K562 (cell line): Measurements from ENCODE around the gene ARHGEF4. TPM values are rescaled to one million over a fixed set of nuclear protein-coding genes. Genes with fewer than 3 reads are reported as not detected.

Source experiments
- ATAC-seq: fragments of 200-7000 bp; cut with Tn5 transposase; 3 replicates; pipeline ENCODE4 v1.9.1; 2020; ENCODE audit warnings: moderate library complexity
- BruUV-seq: library from RNA; stranded (reverse); fragments of 400-500 nt; replicated peaks from 2 replicates; lab custom pipeline; 2021; lab: Mats Ljungman, UMichigan
- CTCF ChIA-PET: fragments of 300-600 bp; formaldehyde crosslinking; extraction: SDS; loops from one replicate; lab custom pipeline; 2021; ENCODE audit warnings: low intra/inter-chr PET ratio; lab: Yijun Ruan, JAX
- POLR2A ChIA-PET: fragments of 300-600, 350-650 bp; sonication (Branson Sonifier 250); formaldehyde crosslinking; extraction: SDS; loops from one replicate; lab custom pipeline; 2021; ENCODE audit warnings: antibody characterized with exemption, inconsistent platforms; lab: Yijun Ruan, JAX
- DNase-seq, 4 experiments: peaks; one replicate each; pipeline versions ENCODE4 v3.0.0 to v3.0.0-alpha.2; 2011 to 2018; ENCODE audit warnings: low spot score in 3 of 4, mixed read lengths in 3 of 4; ENCODE audit errors: extremely low read depth in 1 of 4
- FAIRE-seq: peaks from 2 replicates; lab custom pipeline; 2011; peaks lifted over from hg19 to GRCh38; lab: Jason Lieb, UNC
- H2AFZ ChIP-seq: 2 replicates; pipeline ENCODE4 v1.6.0; 2011; ENCODE audit warnings: low read depth, low read length, control low read depth, inconsistent platforms
- H3K27ac ChIP-seq: fragments of 200-600 bp; 3 replicates; pipeline ENCODE4 v1.8.0; 2011; ENCODE audit warnings: low read depth, mild to moderate bottlenecking, control low read depth, inconsistent platforms, low read length, moderate library complexity, mixed read lengths; ENCODE audit errors: extremely low read depth
- H3K27me3 ChIP-seq, 2 experiments: fragments of 300-600 bp in 1 of 2; 2 replicates in 1 of 2; 3 replicates in 1 of 2; pipeline versions ENCODE4 v1.6.0 to v1.8.0; 2011; ENCODE audit warnings: inconsistent platforms in 2 of 2, low read length in 2 of 2, mild to moderate bottlenecking in 1 of 2, mixed read lengths in 1 of 2, moderate library complexity in 1 of 2; ENCODE audit not compliant: control insufficient read depth in 2 of 2, insufficient read depth in 2 of 2
- H3K36me3 ChIP-seq: fragments of 300-600 bp; 3 replicates; pipeline ENCODE4 v1.8.0; 2011; ENCODE audit warnings: mild to moderate bottlenecking, low read length, inconsistent platforms; ENCODE audit not compliant: control insufficient read depth, insufficient read depth
- H3K4me1 ChIP-seq, 2 experiments: fragments of 200-600 bp in 1 of 2; replicated peaks in 1 of 2; 2 replicates in 1 of 2; 3 replicates in 1 of 2; pipeline versions ENCODE4 v1.5.1 to v1.8.0; 2011; ENCODE audit warnings: inconsistent platforms in 2 of 2, low read length in 2 of 2, mild to moderate bottlenecking in 1 of 2, mixed read lengths in 1 of 2, moderate library complexity in 1 of 2; ENCODE audit not compliant: control insufficient read depth in 2 of 2, insufficient read depth in 2 of 2
- H3K4me2 ChIP-seq: 2 replicates; pipeline ENCODE4 v1.6.1; 2011; ENCODE audit warnings: low read length, control low read depth, inconsistent platforms, mixed read lengths; ENCODE audit not compliant: insufficient read depth
- H3K4me3 ChIP-seq: fragments of 200-600 bp; sonication (generic), shearing (Covaris generic); 2 replicates; pipeline ENCODE4 v1.5.1; 2016; ENCODE audit warnings: control low read depth, inconsistent platforms
- H3K79me2 ChIP-seq: fragments of 200-600 bp; 3 replicates; pipeline ENCODE4 v1.8.0; 2011; ENCODE audit warnings: low read length, inconsistent platforms; ENCODE audit not compliant: control insufficient read depth, insufficient read depth
- H3K9ac ChIP-seq, 2 experiments: 2 replicates each; pipeline versions ENCODE4 v1.6.0 to v1.6.1; 2011; ENCODE audit warnings: low read depth in 2 of 2, low read length in 2 of 2, control low read depth in 1 of 2, inconsistent platforms in 1 of 2, mild to moderate bottlenecking in 1 of 2, mixed read lengths in 1 of 2; ENCODE audit not compliant: insufficient read depth in 1 of 2
- H3K9me1 ChIP-seq: one replicate; pipeline ENCODE4 v1.6.0; 2011; ENCODE audit warnings: inconsistent platforms, mild to moderate bottlenecking, low read length, moderate library complexity; ENCODE audit not compliant: control insufficient read depth, insufficient read depth
- H3K9me3 ChIP-seq: replicated peaks from 2 replicates; pipeline ENCODE4 v1.5.1; 2011; ENCODE audit warnings: low read depth, low read length, inconsistent platforms; ENCODE audit not compliant: control insufficient read depth, insufficient read depth
- H4K20me1 ChIP-seq: replicated peaks from 2 replicates; pipeline ENCODE4 v1.6.1; 2011; ENCODE audit warnings: low read length, inconsistent platforms, mixed read lengths; ENCODE audit not compliant: control insufficient read depth, insufficient read depth
- ARNT ChIP-seq, 2 experiments: fragments of 450-650 bp; IDR thresholded peaks; 2 replicates each; pipeline ENCODE4 v1.6.1; 2016; ENCODE audit warnings: mild to moderate bottlenecking in 1 of 2
- C11orf30 ChIP-seq: fragments of 450-650 bp; IDR thresholded peaks from 2 replicates; pipeline ENCODE4 v1.6.1; 2016; ENCODE audit warnings: low read depth, mild to moderate bottlenecking
- DNMT1 ChIP-seq: fragments of 450-650 bp; IDR thresholded peaks from 2 replicates; pipeline ENCODE4 v1.6.1; 2016; ENCODE audit warnings: antibody characterized with exemption, mild to moderate bottlenecking
- EP400 ChIP-seq: fragments of 450-650 bp; IDR thresholded peaks from 2 replicates; pipeline ENCODE4 v1.6.1; 2017; ENCODE audit warnings: antibody characterized with exemption, mild to moderate bottlenecking, moderate library complexity
- HDAC1 ChIP-seq, 2 experiments: fragments of 450-650 bp; IDR thresholded peaks; 2 replicates each; pipeline ENCODE4 v1.6.1; 2016 to 2017; ENCODE audit warnings: inconsistent platforms in 1 of 2, mild to moderate bottlenecking in 1 of 2, moderate library complexity in 1 of 2
- KAT8 ChIP-seq: fragments of 450-650 bp; IDR thresholded peaks from 2 replicates; pipeline ENCODE4 v1.6.1; 2016; ENCODE audit warnings: low read depth, mild to moderate bottlenecking
- KDM4B ChIP-seq, 2 experiments: fragments of 450-650 bp in 1 of 2; sonication (generic) in 1 of 2; IDR thresholded peaks; 2 replicates each; pipeline ENCODE4 v1.6.1; 2016 to 2017; ENCODE audit warnings: borderline replicate concordance in 2 of 2, antibody characterized with exemption in 1 of 2, low read depth in 1 of 2, mild to moderate bottlenecking in 1 of 2
- MBD2 ChIP-seq: sonication (generic); IDR thresholded peaks from 2 replicates; pipeline ENCODE4 v1.6.1; 2016; ENCODE audit warnings: low read depth, borderline replicate concordance
- POLR2H ChIP-seq: IDR thresholded peaks from 2 replicates; pipeline ENCODE4 v1.6.1; 2016; ENCODE audit warnings: missing genetic modification characterization, low read depth, mild to moderate bottlenecking, control low read depth, missing compliant biosample characterization, moderate library complexity
- RFX7 ChIP-seq: fragments of 250-450 bp; sonication (Bioruptor Pico); IDR thresholded peaks from 2 replicates; pipeline ENCODE4 v1.5.1; 2021; ENCODE audit warnings: mild to moderate bottlenecking
- SAP30 ChIP-seq: fragments of 200-600 bp; sonication (generic); IDR thresholded peaks from 2 replicates; pipeline ENCODE4 v1.6.1; 2012; ENCODE audit warnings: borderline replicate concordance, low read depth, mild to moderate bottlenecking, moderate library complexity, low read length, control low read depth, inconsistent platforms; ENCODE audit not compliant: insufficient read depth, poor library complexity, severe bottlenecking
- TCFL5 ChIP-seq: fragments of 250-450 bp; sonication (Bioruptor Pico); conservative IDR thresholded peaks from 2 replicates; pipeline ENCODE4 v1.6.1; 2021; ENCODE audit warnings: mild to moderate bottlenecking, moderate library complexity, matching md5 sums
- ZNF12 ChIP-seq: sonication (generic); formaldehyde crosslinking; IDR thresholded peaks from 2 replicates; pipeline ENCODE4 v1.4.0; 2020; ENCODE audit warnings: mild to moderate bottlenecking, missing genetic modification reagents
- ZNF124 ChIP-seq: sonication (generic); formaldehyde crosslinking; IDR thresholded peaks from 2 replicates; pipeline ENCODE4 v1.8.1; 2022; ENCODE audit warnings: missing genetic modification reagents
- ZNF780A ChIP-seq: fragments of 250-450 bp; sonication (Bioruptor Pico); IDR thresholded peaks from 2 replicates; pipeline ENCODE4 v1.5.0; 2021; ENCODE audit warnings: mild to moderate bottlenecking
- WGBS: fragments of 100-300 bp; shearing (Covaris generic); methylation state at CpG from one replicate; pipeline ENCODE4 v1.1.6; 2016; ENCODE audit warnings: low coverage, mixed read lengths; ENCODE audit not compliant: insufficient coverage; ENCODE audit errors: missing lambda C conversion rate; 5-methylcytosine and 5-hydroxymethylcytosine counted together
- in situ Hi-C: fragments of 300-500 bp; cut with MboI; formaldehyde crosslinking; loops from 4 replicates; pipeline ENCODE4 v1.15.0; 2018; ENCODE audit warnings: inconsistent platforms, mixed read lengths
- intact Hi-C: fragments of 100-400 bp; cut with micrococcal nuclease; formaldehyde crosslinking; loops from 2 replicates; pipeline ENCODE4 v1.14.2; 2022
- polyA plus RNA-seq, 8 experiments: library from polyadenylated mRNA; depleted of rRNA in 4 of 8; stranded (reverse) in 5 of 8; unstranded in 3 of 8; fragments of >200 nt; fragmentation: Nextera tagmentation in 2 of 8; fragmentation: Illumina TruSeq in 1 of 8; extraction: Ambion mirVana in 2 of 8; extraction: Trizol in 1 of 8; gene quantifications; 2 replicates each; pipeline versions ENCODE4 v1.2.1 to v1.2.3, GENCODE V29; 2011 to 2014; ENCODE audit warnings: inconsistent platforms in 1 of 8, missing spikeins in 1 of 8
- total RNA-seq, 7 experiments: library from RNA; depleted of rRNA in 6 of 7; stranded (reverse); fragments of >200 nt in 6 of 7; fragmentation: Illumina TruSeq in 2 of 7; extraction: Trizol in 2 of 7; gene quantifications; 2 replicates each; pipeline versions ENCODE4 v1.2.1 to v1.2.3, GENCODE V29; 2011 to 2021; ENCODE audit warnings: low replicate concordance in 1 of 7
- TF ChIP-seq, protein P1 (sequence below): fragments of 450-650 bp; conservative IDR thresholded peaks from 2 replicates; pipeline ENCODE4 v1.6.1; 2016; ENCODE audit warnings: missing genetic modification characterization, low read depth, mild to moderate bottlenecking, control low read depth, missing compliant biosample characterization
- TF ChIP-seq, protein P2 (sequence below): fragments of 250-450 bp; sonication (Bioruptor Pico); IDR thresholded peaks from 2 replicates; pipeline ENCODE4 v1.5.0; 2021; ENCODE audit warnings: mild to moderate bottlenecking, borderline replicate concordance
- TF ChIP-seq, protein P3 (sequence below): fragments of 250-450 bp; sonication (Bioruptor Pico); IDR thresholded peaks from 2 replicates; pipeline ENCODE4 v1.4.0; 2020; ENCODE audit warnings: borderline replicate concordance

Gene ARHGEF4
- total and polyA plus RNA-seq, 9 of the 15 experiments (the other 6 are each of a cell fraction or from before 2014, with no cell fraction given): not detected

DNA sequence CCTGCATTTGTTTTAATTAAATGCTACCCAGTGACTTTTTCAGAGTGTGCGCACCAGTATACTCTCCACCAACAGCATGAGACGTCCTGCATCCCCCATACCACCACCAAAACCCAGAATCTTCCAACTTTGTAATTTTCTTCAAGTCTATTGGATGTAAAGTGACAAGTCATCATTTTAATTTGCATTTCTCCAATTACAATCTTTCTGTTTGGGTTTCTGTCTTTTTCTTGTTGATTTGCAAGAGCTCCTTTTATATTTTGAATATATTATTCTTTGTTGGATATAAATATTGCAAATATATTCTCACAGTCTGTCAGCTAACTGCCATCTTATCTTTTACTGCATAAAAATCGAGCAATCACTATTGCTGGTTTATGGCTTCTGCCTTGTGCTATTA, 160.0 kb downstream of the ARHGEF4 start (continued):
- TF ChIP-seq SAP30: no peak
- TF ChIP-seq, protein P1, sequence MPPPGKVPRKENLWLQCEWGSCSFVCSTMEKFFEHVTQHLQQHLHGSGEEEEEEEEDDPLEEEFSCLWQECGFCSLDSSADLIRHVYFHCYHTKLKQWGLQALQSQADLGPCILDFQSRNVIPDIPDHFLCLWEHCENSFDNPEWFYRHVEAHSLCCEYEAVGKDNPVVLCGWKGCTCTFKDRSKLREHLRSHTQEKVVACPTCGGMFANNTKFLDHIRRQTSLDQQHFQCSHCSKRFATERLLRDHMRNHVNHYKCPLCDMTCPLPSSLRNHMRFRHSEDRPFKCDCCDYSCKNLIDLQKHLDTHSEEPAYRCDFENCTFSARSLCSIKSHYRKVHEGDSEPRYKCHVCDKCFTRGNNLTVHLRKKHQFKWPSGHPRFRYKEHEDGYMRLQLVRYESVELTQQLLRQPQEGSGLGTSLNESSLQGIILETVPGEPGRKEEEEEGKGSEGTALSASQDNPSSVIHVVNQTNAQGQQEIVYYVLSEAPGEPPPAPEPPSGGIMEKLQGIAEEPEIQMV (tag): no peak
- no peak for TF ChIP-seq MBD2
- TF ChIP-seq HDAC1 (IDR thresholded peaks at IDR 0.05): no peak
- TF ChIP-seq KAT8: no peak
- no peak for TF ChIP-seq DNMT1
- no peak for TF ChIP-seq TCFL5
- no peak for TF ChIP-seq RFX7 (CRISPR knock-in tag)
- no peak for TF ChIP-seq ZNF12 (CRISPR knock-in tag)
- peak; percentile 44; the same call in 1 of the 2 replicates for TF ChIP-seq C11orf30

DNA sequence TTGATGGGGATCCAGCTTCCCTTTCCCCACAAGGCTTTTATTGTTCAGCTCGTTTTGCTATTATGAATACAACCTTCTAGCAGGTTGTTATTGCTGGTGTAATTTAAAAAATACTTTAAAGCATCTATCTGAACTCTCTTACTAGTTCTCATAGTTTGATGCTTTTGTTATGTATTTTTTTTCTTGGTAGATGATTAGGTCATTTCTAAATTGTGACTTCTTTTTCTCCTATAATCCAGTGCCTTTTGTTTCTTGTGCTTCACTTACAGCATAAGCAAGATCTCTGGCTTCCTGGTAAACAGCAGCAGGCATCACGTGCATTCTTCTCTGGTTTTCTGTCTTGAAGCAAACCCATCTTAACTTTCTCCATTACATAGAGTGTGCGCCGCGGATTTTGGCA, 160.5 kb downstream of the ARHGEF4 start:
- in situ Hi-C loops (no loop called here), intact Hi-C loops (no loop called here)
- ChIA-PET POLR2A (interaction anchor here (1.2 kb wide), 1 partner anchor 10 kb away, joined by 3 read pairs; no protein-coding TSS in a partner anchor), CTCF (no interaction called here)
- no peak overlapping the region for H3K4me3 ChIP-seq
- H3K9me1 ChIP-seq: no peaks in the 10 kb centered on the region
- no peaks in the 10 kb centered on the region for H4K20me1 ChIP-seq
- DNase-seq (no peak), FAIRE-seq (no peak), ATAC-seq (no peak)
- no TSS peak for BruUV-seq
- no peaks in the 10 kb centered on the region for H3K79me2 ChIP-seq
- no peaks in the 10 kb centered on the region for H3K4me1 ChIP-seq
- no peak overlapping the region for H3K4me2 ChIP-seq
- no peak overlapping the region for H3K9ac ChIP-seq
- WGBS: 0% methylated on average over 5 of the region's 5 CpGs
- H3K36me3 ChIP-seq: no peaks in the 10 kb centered on the region
- no peak overlapping the region for H2AFZ ChIP-seq
- peaks cover 11 to 23% of the 10 kb centered on the region in 2 experiments; a peak in 4 of 5 replicates for H3K27me3 ChIP-seq
- no peaks in the 10 kb centered on the region for H3K9me3 ChIP-seq
- H3K27ac ChIP-seq: no peak overlapping the region
- TF ChIP-seq ZNF780A (no peak), KDM4B (IDR thresholded peaks at IDR 0.05; ENCODE audit: borderline replicate concordance in 2 of 2, low read depth in 1 of 2) (no peak), ZNF124 (CRISPR knock-in tag) (no peak), EP400 (no peak), POLR2H (no peak), ARNT (IDR thresholded peaks at IDR 0.05) (no peak)
- TF ChIP-seq, protein P2, sequence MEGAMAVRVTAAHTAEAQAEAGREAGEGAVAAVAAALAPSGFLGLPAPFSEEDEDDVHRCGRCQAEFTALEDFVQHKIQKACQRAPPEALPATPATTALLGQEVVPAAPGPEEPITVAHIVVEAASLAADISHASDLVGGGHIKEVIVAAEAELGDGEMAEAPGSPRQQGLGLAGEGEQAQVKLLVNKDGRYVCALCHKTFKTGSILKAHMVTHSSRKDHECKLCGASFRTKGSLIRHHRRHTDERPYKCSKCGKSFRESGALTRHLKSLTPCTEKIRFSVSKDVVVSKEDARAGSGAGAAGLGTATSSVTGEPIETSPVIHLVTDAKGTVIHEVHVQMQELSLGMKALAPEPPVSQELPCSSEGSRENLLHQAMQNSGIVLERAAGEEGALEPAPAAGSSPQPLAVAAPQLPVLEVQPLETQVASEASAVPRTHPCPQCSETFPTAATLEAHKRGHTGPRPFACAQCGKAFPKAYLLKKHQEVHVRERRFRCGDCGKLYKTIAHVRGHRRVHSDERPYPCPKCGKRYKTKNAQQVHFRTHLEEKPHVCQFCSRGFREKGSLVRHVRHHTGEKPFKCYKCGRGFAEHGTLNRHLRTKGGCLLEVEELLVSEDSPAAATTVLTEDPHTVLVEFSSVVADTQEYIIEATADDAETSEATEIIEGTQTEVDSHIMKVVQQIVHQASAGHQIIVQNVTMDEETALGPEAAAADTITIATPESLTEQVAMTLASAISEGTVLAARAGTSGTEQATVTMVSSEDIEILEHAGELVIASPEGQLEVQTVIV: no peak
- TF ChIP-seq, protein P3, sequence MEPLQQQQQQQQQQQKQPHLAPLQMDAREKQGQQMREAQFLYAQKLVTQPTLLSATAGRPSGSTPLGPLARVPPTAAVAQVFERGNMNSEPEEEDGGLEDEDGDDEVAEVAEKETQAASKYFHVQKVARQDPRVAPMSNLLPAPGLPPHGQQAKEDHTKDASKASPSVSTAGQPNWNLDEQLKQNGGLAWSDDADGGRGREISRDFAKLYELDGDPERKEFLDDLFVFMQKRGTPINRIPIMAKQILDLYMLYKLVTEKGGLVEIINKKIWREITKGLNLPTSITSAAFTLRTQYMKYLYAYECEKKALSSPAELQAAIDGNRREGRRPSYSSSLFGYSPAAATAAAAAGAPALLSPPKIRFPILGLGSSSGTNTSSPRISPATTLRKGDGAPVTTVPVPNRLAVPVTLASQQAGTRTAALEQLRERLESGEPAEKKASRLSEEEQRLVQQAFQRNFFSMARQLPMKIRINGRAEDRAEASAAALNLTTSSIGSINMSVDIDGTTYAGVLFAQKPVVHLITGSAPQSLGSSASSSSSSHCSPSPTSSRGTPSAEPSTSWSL: no peak
